MM.1S (cell line): Measurements from ENCODE around the gene ELOVL6.
"Not testable (repeated sequence)": the region's sequence is repeated elsewhere in the genome, so short reads cannot be mapped to it uniquely, and the experiment has no call there.

ENCODE experiments used
- DNase-seq: peaks from one replicate; pipeline ENCODE4 v3.0.0-alpha.2; 2015
- H2AFZ ChIP-seq: fragments of 300-600 bp; sonication (generic); 2 replicates; pipeline ENCODE4 v1.6.0; 2016; ENCODE audit warnings: antibody characterized with exemption, low read length
- H3F3A ChIP-seq: fragments of 300-600 bp; sonication (generic); 2 replicates; pipeline ENCODE4 v1.6.1; 2016; ENCODE audit warnings: mild to moderate bottlenecking, antibody characterized with exemption, low read length, moderate library complexity, mixed read lengths; ENCODE audit not compliant: insufficient read depth
- H3K27ac ChIP-seq: fragments of 300-600 bp; sonication (generic); 2 replicates; pipeline ENCODE4 v1.5.1; 2016; ENCODE audit warnings: mild to moderate bottlenecking, low read length
- H3K27me3 ChIP-seq: fragments of 300-600 bp; sonication (generic); replicated peaks from 2 replicates; pipeline ENCODE4 v1.6.0; 2016; ENCODE audit warnings: low read length; ENCODE audit not compliant: insufficient read depth
- H3K36me3 ChIP-seq: fragments of 300-600 bp; sonication (generic); replicated peaks from 2 replicates; pipeline ENCODE4 v1.6.1; 2016; ENCODE audit warnings: mild to moderate bottlenecking, low read length, mixed read lengths; ENCODE audit not compliant: insufficient read depth
- H3K4me1 ChIP-seq: fragments of 300-600 bp; sonication (generic); 2 replicates; pipeline ENCODE4 v1.6.1; 2016; ENCODE audit warnings: low read length, mixed read lengths
- H3K4me2 ChIP-seq: fragments of 300-600 bp; sonication (generic); 2 replicates; pipeline ENCODE4 v1.6.0; 2016; ENCODE audit warnings: low read depth, low read length
- H3K4me3 ChIP-seq: fragments of 300-600 bp; sonication (generic); 2 replicates; pipeline ENCODE4 v1.5.1; 2016; ENCODE audit warnings: low read length, mixed read lengths
- H3K79me2 ChIP-seq: fragments of 300-600 bp; sonication (generic); 2 replicates; pipeline ENCODE4 v1.6.1; 2016; ENCODE audit warnings: mixed run types, low read length, mixed read lengths
- H3K9ac ChIP-seq: fragments of 300-600 bp; sonication (generic); 2 replicates; pipeline ENCODE4 v1.6.1; 2016; ENCODE audit warnings: low read length, mixed read lengths
- H3K9me2 ChIP-seq: fragments of 300-600 bp; sonication (generic); replicated peaks from 2 replicates; pipeline ENCODE4 v1.6.1; 2016; ENCODE audit warnings: mild to moderate bottlenecking, low read length, mixed read lengths; ENCODE audit not compliant: insufficient read depth
- H3K9me3 ChIP-seq: fragments of 300-600 bp; sonication (generic); replicated peaks from 2 replicates; pipeline ENCODE4 v1.6.1; 2016; ENCODE audit warnings: mild to moderate bottlenecking, low read length, mixed read lengths; ENCODE audit not compliant: insufficient read depth
- H4K20me1 ChIP-seq: fragments of 300-600 bp; sonication (generic); 2 replicates; pipeline ENCODE4 v1.6.1; 2016; ENCODE audit warnings: mild to moderate bottlenecking, low read length, moderate library complexity, mixed read lengths; ENCODE audit not compliant: insufficient read depth
- EZH2 ChIP-seq: fragments of 300-600 bp; sonication (generic); optimal IDR thresholded peaks from 2 replicates; pipeline ENCODE3; 2017; ENCODE audit warnings: low read depth, mild to moderate bottlenecking, antibody characterized with exemption, low read length, mixed read lengths
- EZH2phosphoT487 ChIP-seq: fragments of 300-600 bp; sonication (generic); IDR thresholded peaks from 2 replicates; pipeline ENCODE4 v1.6.1; 2018; ENCODE audit warnings: antibody characterized with exemption, low read length
- TF ChIP-seq, protein P1 (sequence below): fragments of 300-600 bp; sonication (generic); IDR thresholded peaks from 2 replicates; pipeline ENCODE4 v1.5.1; 2016; ENCODE audit warnings: antibody characterized with exemption, low read length, mixed read lengths

ELOVL6 gene

DNA sequence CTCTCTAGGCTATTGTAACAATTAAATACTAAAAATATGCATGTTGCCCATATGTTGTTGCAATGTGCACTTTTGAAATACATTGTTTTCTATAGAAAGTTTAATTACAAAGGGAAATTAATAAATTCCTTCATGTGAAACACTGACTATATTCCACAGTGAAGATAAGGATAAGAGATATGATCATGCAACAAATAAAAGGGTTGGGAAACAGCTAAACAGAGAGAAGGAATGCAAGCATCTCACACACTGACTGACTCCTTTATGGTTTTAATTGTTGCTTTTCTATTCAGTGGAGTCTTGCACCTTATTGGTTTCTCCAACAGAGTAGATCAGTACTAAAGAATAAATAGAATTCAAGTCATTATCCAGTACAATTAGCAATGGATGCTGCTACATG lies 37.8 kb downstream of the ELOVL6 start:
- H3K27me3 ChIP-seq, result no peaks in the 10 kb centered on the region
- H3K27ac ChIP-seq, result no peak overlapping the region
- H3F3A ChIP-seq, result no peaks in the 10 kb centered on the region
- H3K79me2 ChIP-seq, result no peaks in the 10 kb centered on the region
- no peak overlapping the region for H3K9ac ChIP-seq
- no peak overlapping the region for H3K4me3 ChIP-seq
- no peaks in the 10 kb centered on the region for H3K36me3 ChIP-seq
- no peaks in the 10 kb centered on the region for H3K4me1 ChIP-seq
- H3K9me2 ChIP-seq, result no peaks in the 10 kb centered on the region
- TF ChIP-seq, protein P1, sequence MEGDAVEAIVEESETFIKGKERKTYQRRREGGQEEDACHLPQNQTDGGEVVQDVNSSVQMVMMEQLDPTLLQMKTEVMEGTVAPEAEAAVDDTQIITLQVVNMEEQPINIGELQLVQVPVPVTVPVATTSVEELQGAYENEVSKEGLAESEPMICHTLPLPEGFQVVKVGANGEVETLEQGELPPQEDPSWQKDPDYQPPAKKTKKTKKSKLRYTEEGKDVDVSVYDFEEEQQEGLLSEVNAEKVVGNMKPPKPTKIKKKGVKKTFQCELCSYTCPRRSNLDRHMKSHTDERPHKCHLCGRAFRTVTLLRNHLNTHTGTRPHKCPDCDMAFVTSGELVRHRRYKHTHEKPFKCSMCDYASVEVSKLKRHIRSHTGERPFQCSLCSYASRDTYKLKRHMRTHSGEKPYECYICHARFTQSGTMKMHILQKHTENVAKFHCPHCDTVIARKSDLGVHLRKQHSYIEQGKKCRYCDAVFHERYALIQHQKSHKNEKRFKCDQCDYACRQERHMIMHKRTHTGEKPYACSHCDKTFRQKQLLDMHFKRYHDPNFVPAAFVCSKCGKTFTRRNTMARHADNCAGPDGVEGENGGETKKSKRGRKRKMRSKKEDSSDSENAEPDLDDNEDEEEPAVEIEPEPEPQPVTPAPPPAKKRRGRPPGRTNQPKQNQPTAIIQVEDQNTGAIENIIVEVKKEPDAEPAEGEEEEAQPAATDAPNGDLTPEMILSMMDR, result no peak
- TF ChIP-seq EZH2, result no peak
- TF ChIP-seq EZH2phosphoT487, result no peak
- no peak for DNase-seq
- H2AFZ ChIP-seq, result no peak overlapping the region
- H3K9me3 ChIP-seq, result no peaks in the 10 kb centered on the region
- H3K4me2 ChIP-seq, result no peak overlapping the region
- no peaks in the 10 kb centered on the region for H4K20me1 ChIP-seq

DNA sequence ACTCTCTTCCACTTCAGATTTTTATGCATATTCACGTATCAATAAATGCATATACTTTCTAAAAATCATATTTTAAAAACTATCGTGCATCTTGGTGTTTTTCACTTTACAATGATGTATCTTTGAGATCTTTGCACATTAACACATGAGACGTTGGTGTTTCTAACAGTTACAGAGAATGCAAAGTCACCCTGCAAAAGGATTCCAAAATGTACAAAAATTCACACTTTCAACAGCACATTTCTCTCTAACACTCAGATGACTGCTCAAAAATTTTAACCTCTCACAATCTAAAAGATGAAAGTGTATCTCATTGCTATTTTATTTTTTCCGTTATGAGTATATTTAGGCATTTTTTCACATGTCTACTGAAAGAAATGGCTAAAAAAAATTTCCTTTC lies 38.9 kb downstream of the ELOVL6 start:
- TF ChIP-seq EZH2phosphoT487, result no peak
- TF ChIP-seq EZH2, result no peak
- TF ChIP-seq, protein P1, result no peak
- H3K4me2 ChIP-seq, result no peak overlapping the region
- H3K27ac ChIP-seq, result no peak overlapping the region
- H2AFZ ChIP-seq, result no peak overlapping the region
- no peaks in the 10 kb centered on the region for H3K9me3 ChIP-seq
- H4K20me1 ChIP-seq, result no peaks in the 10 kb centered on the region
- no peaks in the 10 kb centered on the region for H3F3A ChIP-seq
- no peak for DNase-seq
- H3K4me3 ChIP-seq, result no peak overlapping the region
- H3K4me1 ChIP-seq, result no peaks in the 10 kb centered on the region
- no peaks in the 10 kb centered on the region for H3K79me2 ChIP-seq
- no peaks in the 10 kb centered on the region for H3K9me2 ChIP-seq
- H3K9ac ChIP-seq, result no peak overlapping the region
- H3K36me3 ChIP-seq, result no peaks in the 10 kb centered on the region
- no peaks in the 10 kb centered on the region for H3K27me3 ChIP-seq

- H3K4me2 ChIP-seq, result no peak overlapping the region
- H3K27me3 ChIP-seq, result no peaks in the 10 kb centered on the region
- no peaks in the 10 kb centered on the region for H3K79me2 ChIP-seq
- no peak overlapping the region for H3K9ac ChIP-seq
- H3K27ac ChIP-seq, result no peak overlapping the region
- H2AFZ ChIP-seq, result no peak overlapping the region
- H3K4me3 ChIP-seq, result no peak overlapping the region
- no peaks in the 10 kb centered on the region for H3K4me1 ChIP-seq
- no peaks in the 10 kb centered on the region for H3K9me2 ChIP-seq
- DNase-seq, result no peak
- no peaks in the 10 kb centered on the region for H3K9me3 ChIP-seq
- H3K36me3 ChIP-seq, result no peaks in the 10 kb centered on the region
- no peaks in the 10 kb centered on the region for H4K20me1 ChIP-seq
- H3F3A ChIP-seq, result no peaks in the 10 kb centered on the region
- TF ChIP-seq EZH2 (no peak), EZH2phosphoT487 (no peak)
- TF ChIP-seq, protein P1, result no peak
Observed at GRCh38 chr4:110157580-110157979, 40.8 kb downstream of the ELOVL6 start.

DNA sequence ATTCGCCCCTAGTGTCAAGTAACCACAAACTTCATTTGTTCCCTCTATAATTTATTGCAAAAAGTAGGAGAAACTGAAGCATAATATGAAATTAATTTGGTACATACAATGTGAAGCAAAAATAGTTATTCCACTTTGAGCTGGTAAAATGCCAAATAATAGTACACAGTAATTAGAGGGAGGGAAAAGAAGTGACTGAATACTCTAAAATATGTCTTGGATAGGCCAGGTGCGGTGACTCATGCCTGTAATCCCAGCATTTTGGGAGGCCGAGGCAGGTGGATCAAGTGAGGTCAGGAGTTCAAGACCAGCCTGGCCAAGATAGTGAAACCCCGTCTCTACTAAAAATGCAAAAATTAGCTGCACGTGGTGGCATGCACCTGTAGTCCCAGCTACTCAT lies 41.2 kb downstream of the ELOVL6 start:
- not testable (repeated sequence) for H3F3A ChIP-seq, H3K36me3 ChIP-seq, H2AFZ ChIP-seq, H3K4me2 ChIP-seq, H3K9me2 ChIP-seq, H3K79me2 ChIP-seq, H3K27ac ChIP-seq, H3K9ac ChIP-seq, DNase-seq, H3K4me1 ChIP-seq, H3K4me3 ChIP-seq, H3K9me3 ChIP-seq, H3K27me3 ChIP-seq, H4K20me1 ChIP-seq
